Panc1 (cell line): Measurements from ENCODE around the gene IDH2. TPM values are rescaled to one million over a fixed set of nuclear protein-coding genes. Genes with fewer than 3 reads are reported as not detected.

Experiments used
- ATAC-seq: fragments of 200-7000 bp; cut with Tn5 transposase; 2 replicates; pipeline ENCODE4 v1.9.1; 2020; ENCODE audit warnings: mild to moderate bottlenecking, moderate library complexity
- BruUV-seq: library from RNA; stranded (reverse); fragments of 400-500 nt; replicated peaks from 2 replicates; lab custom pipeline; 2021; lab: Mats Ljungman, UMichigan
- CTCF ChIA-PET: fragments of 300-600 bp; sonication (Branson Sonifier 250); formaldehyde crosslinking; loops from one replicate; lab custom pipeline; 2022; ENCODE audit warnings: antibody characterized with exemption; lab: Charles Lee
- POLR2A ChIA-PET: fragments of 300-600 bp; sonication (Branson Sonifier 250); formaldehyde crosslinking; loops from one replicate; lab custom pipeline; 2022; ENCODE audit warnings: antibody characterized with exemption; lab: Charles Lee
- DNase-seq: peaks from one replicate; pipeline ENCODE4 v3.0.0-alpha.2; 2010; ENCODE audit warnings: low read depth, low spot score
- H3K27ac ChIP-seq: 2 replicates; pipeline ENCODE4 v1.5.1; 2011; ENCODE audit warnings: mild to moderate bottlenecking, low read length, inconsistent platforms
- H3K27me3 ChIP-seq: fragments of 200-500 bp; sonication (Bioruptor generic); 2 replicates; pipeline ENCODE4 v1.6.0; 2014; ENCODE audit warnings: low read length, inconsistent platforms; ENCODE audit not compliant: control insufficient read depth, insufficient read depth
- H3K36me3 ChIP-seq: fragments of 200-500 bp; sonication (Bioruptor generic); 2 replicates; pipeline ENCODE4 v1.5.1; 2014; ENCODE audit warnings: inconsistent platforms, mild to moderate bottlenecking, low read length, moderate library complexity; ENCODE audit not compliant: control insufficient read depth, insufficient read depth
- H3K4me1 ChIP-seq: 2 replicates; pipeline ENCODE4 v1.5.1; 2011; ENCODE audit warnings: inconsistent platforms, mild to moderate bottlenecking, low read length, moderate library complexity; ENCODE audit not compliant: control insufficient read depth, insufficient read depth
- H3K4me3 ChIP-seq, 2 experiments: 2 replicates each; pipeline ENCODE4 v1.5.1; 2011 to 2012; ENCODE audit warnings: low read depth in 2 of 2, low read length in 2 of 2, mild to moderate bottlenecking in 2 of 2, inconsistent platforms in 1 of 2, moderate library complexity in 1 of 2
- H3K9me3 ChIP-seq: fragments of 200-500 bp; sonication (Bioruptor generic); 2 replicates; pipeline ENCODE4 v1.5.1; 2014; ENCODE audit warnings: low read depth, mild to moderate bottlenecking, inconsistent platforms, low read length, moderate library complexity; ENCODE audit not compliant: control insufficient read depth, insufficient read depth
- CTCF ChIP-seq: fragments of 450-650 bp; IDR thresholded peaks from 2 replicates; pipeline ENCODE4 v1.5.1; 2017; ENCODE audit warnings: mild to moderate bottlenecking
- POLR2AphosphoS5 ChIP-seq: IDR thresholded peaks from 2 replicates; pipeline ENCODE4 v1.6.1; 2012; ENCODE audit warnings: mild to moderate bottlenecking, low read depth, low read length, moderate library complexity
- REST ChIP-seq, 2 experiments: IDR thresholded peaks; 2 replicates each; pipeline ENCODE4 v1.6.1; 2011 to 2012; ENCODE audit warnings: low read depth in 2 of 2, control low read depth in 1 of 2, low read length in 1 of 2, mild to moderate bottlenecking in 1 of 2, moderate library complexity in 1 of 2; ENCODE audit not compliant: insufficient read depth in 1 of 2
- SIN3A ChIP-seq: IDR thresholded peaks from 2 replicates; pipeline ENCODE4 v1.6.1; 2012; ENCODE audit warnings: low read depth, mild to moderate bottlenecking, low read length, moderate library complexity, borderline replicate concordance; ENCODE audit not compliant: insufficient read depth
- TCF7L2 ChIP-seq: IDR thresholded peaks from 2 replicates; pipeline ENCODE4 v1.6.1; 2011; ENCODE audit warnings: mild to moderate bottlenecking, low read depth, low read length, inconsistent platforms
- in situ Hi-C: cut with HindIII; loops from 2 replicates; pipeline ENCODE4 v1.10.0; 2016; ENCODE audit warnings: low sequenced_read_pairs, low pct_unique_long_range_greater_than_20kb
- intact Hi-C: fragments of 100-400 bp; cut with micrococcal nuclease; formaldehyde crosslinking; loops from one replicate; pipeline ENCODE4 v1.10.0; 2022; ENCODE audit not compliant: unreplicated experiment
- total RNA-seq: library from RNA; stranded (reverse); gene quantifications from one replicate; pipeline ENCODE4 v1.2.1, GENCODE V29; 2021; ENCODE audit not compliant: unreplicated experiment

IDH2 gene
- total RNA-seq, 1 experiment from 2014 or later = 197 TPM

GRCh38 chr15:90101130-90101968 is 919 bp downstream of the IDH2 start:
- BruUV-seq = no TSS peak
- in situ Hi-C loops = no loop called here
- no peaks in the 10 kb centered on the region for H3K36me3 ChIP-seq
- ATAC-seq = no peak
- TF ChIP-seq CTCF = no peak
- TF ChIP-seq TCF7L2 = no peak
- TF ChIP-seq POLR2AphosphoS5 = no peak
- TF ChIP-seq SIN3A = no peak
- no peak for TF ChIP-seq REST (IDR thresholded peaks at IDR 0.05; ENCODE audit: insufficient read depth in 1 of 2, low read depth in 2 of 2, low read length in 1 of 2)
- peaks cover 63% of the 10 kb centered on the region for H3K4me1 ChIP-seq
- CTCF ChIA-PET = no interaction called here
- POLR2A ChIA-PET = interaction anchor here (0.6 to 1.1 kb wide), 2 partner anchors 88 to 203 kb away, joined by 4 to 5 read pairs; no protein-coding TSS in a partner anchor
- H3K9me3 ChIP-seq = no peaks in the 10 kb centered on the region
- intact Hi-C loops = no loop called here
- no peak for DNase-seq
- peak overlapping the region; percentile 79 to 84 for H3K4me3 ChIP-seq
- H3K27ac ChIP-seq = peak overlapping the region; percentile 87
- H3K27me3 ChIP-seq = no peaks in the 10 kb centered on the region

GRCh38 chr15:90099868-90100831 is 2.1 kb downstream of the IDH2 start:
- no peak for TF ChIP-seq REST (IDR thresholded peaks at IDR 0.05; ENCODE audit: insufficient read depth in 1 of 2, low read depth in 2 of 2, low read length in 1 of 2)
- TF ChIP-seq SIN3A = no peak
- no peak for TF ChIP-seq POLR2AphosphoS5
- TF ChIP-seq TCF7L2 = no peak
- TF ChIP-seq CTCF = no peak
- CTCF ChIA-PET = no interaction called here
- DNase-seq (no peak), ATAC-seq (no peak)
- H3K4me3 ChIP-seq = peak overlapping the region in 1 of 2 experiments; percentile 84; a peak in 3 of 4 replicates
- peak overlapping the region; percentile 87 for H3K27ac ChIP-seq
- peaks cover 68% of the 10 kb centered on the region for H3K4me1 ChIP-seq
- H3K27me3 ChIP-seq = no peaks in the 10 kb centered on the region
- in situ Hi-C loops (no loop called here), intact Hi-C loops (no loop called here)
- H3K9me3 ChIP-seq = no peaks in the 10 kb centered on the region
- H3K36me3 ChIP-seq = no peaks in the 10 kb centered on the region
- POLR2A ChIA-PET = no interaction called here
- TSS peak; percentile 75 for BruUV-seq
